ENCODE data around the gene ZNF219.

ZNF219 gene

GRCh38 chr14:21073921-21074320, 24.5 kb downstream of the ZNF219 start:
- Histone ChIP-seq H3K4me3 (no peak overlapping the region), H3K27ac (peak overlapping the region in 2 of 21 experiments; percentile 30 to 40)

GRCh38 chr14:21072781-21073339, 25.6 kb downstream of the ZNF219 start:
- peak overlapping the region in 13 of 21 experiments; percentile 14 to 94 (median 89) for H3K27ac ChIP-seq
- H3K4me3 ChIP-seq: no peak overlapping the region

GRCh38 chr14:21072031-21072473, 26.4 kb downstream of the ZNF219 start:
- Histone ChIP-seq H3K27ac (peak overlapping the region in 20 of 21 experiments; percentile 48 to 94 (median 88)), H3K4me3 (peak overlapping the region; percentile 48 to 72 (median 61))

GRCh38 chr14:21071225-21072030, 27.0 kb downstream of the ZNF219 start:
- peak overlapping the region; percentile 33 to 94 (median 88) for H3K27ac ChIP-seq
- H3K4me3 ChIP-seq: peak overlapping the region; percentile 48 to 72 (median 61)

GRCh38 chr14:21070610-21071224, 27.7 kb downstream of the ZNF219 start:
- Histone ChIP-seq H3K27ac (peak overlapping the region; percentile 65 to 94 (median 88)), H3K4me3 (peak overlapping the region; percentile 48 to 72 (median 61))

- H3K4me3 ChIP-seq: peak within 1 kb of the TSS; percentile 48 to 72 (median 61)
- H3K27ac ChIP-seq: peak within 1 kb of the TSS; percentile 65 to 94 (median 88)
Measured at GRCh38 chr14:21070083-21070609, 28.3 kb downstream of the ZNF219 start, which contains the start of gene ARHGEF40. TSS of gene ARHGEF40 (plus strand) at chr14:21070304. CDS start at chr14:21070397, 93 bp downstream.

- H3K27ac ChIP-seq: peak overlapping the region; percentile 65 to 94 (median 88)
- H3K4me3 ChIP-seq: peak overlapping the region; percentile 48 to 72 (median 61)
Measured at GRCh38 chr14:21069388-21070082, 28.9 kb downstream of the ZNF219 start.

GRCh38 chr14:21068521-21069387, 29.7 kb downstream of the ZNF219 start:
- H3K27ac ChIP-seq: peak overlapping the region in 18 of 21 experiments; percentile 23 to 94 (median 89)

GRCh38 chr14:21066882-21067502, 31.5 kb downstream of the ZNF219 start:
- Histone ChIP-seq H3K4me3 (no peak overlapping the region), H3K27ac (no peak overlapping the region)

More at GRCh38 chr14:21068521-21069387, 29.7 kb downstream of the ZNF219 start:
- H3K4me3 ChIP-seq: peak overlapping the region; percentile 48 to 72 (median 61)

- no peak overlapping the region for H3K27ac ChIP-seq
Measured at GRCh38 chr14:21063479-21063878, 35.0 kb downstream of the ZNF219 start.

GRCh38 chr14:21061347-21061668, 37.1 kb downstream of the ZNF219 start:
- Histone ChIP-seq H3K27ac (no peak overlapping the region), H3K4me3 (no peak overlapping the region)

More at GRCh38 chr14:21063479-21063878, 35.0 kb downstream of the ZNF219 start:
- no peak overlapping the region for H3K4me3 ChIP-seq

GRCh38 chr14:21060614-21061346, 37.7 kb downstream of the ZNF219 start:
- H3K27ac ChIP-seq: no peak overlapping the region
- no peak overlapping the region for H3K4me3 ChIP-seq

GRCh38 chr14:21059842-21060613, 38.4 kb downstream of the ZNF219 start:
- Histone ChIP-seq H3K4me3 (no peak overlapping the region), H3K27ac (no peak overlapping the region)

- H3K27ac ChIP-seq: no peak overlapping the region
- no peak overlapping the region for H3K4me3 ChIP-seq
Measured at GRCh38 chr14:21058903-21059302, 39.6 kb downstream of the ZNF219 start.

- Histone ChIP-seq H3K27ac (peak within 1 kb of the TSS in 1 of 21 experiments; percentile 12), H3K4me3 (no peak within 1 kb of the TSS)
Measured at GRCh38 chr14:21057803-21058675, 40.4 kb downstream of the ZNF219 start, which contains the start of gene RNASE8. TSS of gene RNASE8 (plus strand) at chr14:21057822. CDS start at chr14:21057893, 71 bp downstream.

Measured in skin epidermis (tissue), 12 donors.